ENCODE results near the gene UBE2E2. TPM values are rescaled to one million over a fixed set of nuclear protein-coding genes. Genes with fewer than 3 reads are reported as not detected.
A peak's percentile ranks its signal among the peaks of the same experiment; 100 is the strongest.

The UBE2E2 gene
- total RNA-seq = 61.3 and 67.6 TPM in 2 replicates

GRCh38 chr3:23202921-23203707 is at the start of gene UBE2E2:
Gene UBE2E2, plus strand, starts transcription at chr3:23203327.
- peaks cover 7% of the 10 kb centered on the region for H3K27me3 ChIP-seq (ENCODE audit: control insufficient read depth, insufficient read depth, low read length)
- H3K4me3 ChIP-seq (ENCODE audit: low read depth, low read length) = peak within 1 kb of the TSS; percentile 98
- TF ChIP-seq CTCF (IDR thresholded peaks at IDR 0.05; ENCODE audit: insufficient read depth, low read length, severe bottlenecking) = no peak
- FAIRE-seq (no peak), DNase-seq (ENCODE audit: low read depth) (peak; percentile 22)
- no peaks in the 10 kb centered on the region for H3K36me3 ChIP-seq (ENCODE audit: control insufficient read depth, insufficient read depth, low read length)

- Histone ChIP-seq H3K36me3 (ENCODE audit: control insufficient read depth, insufficient read depth, low read length) (no peaks in the 10 kb centered on the region), H3K27me3 (ENCODE audit: control insufficient read depth, insufficient read depth, low read length) (peaks cover 5% of the 10 kb centered on the region), H3K4me3 (ENCODE audit: low read depth, low read length) (no peak overlapping the region)
- no peak for FAIRE-seq
- DNase-seq (ENCODE audit: low read depth) = no peak
- TF ChIP-seq CTCF (IDR thresholded peaks at IDR 0.05; ENCODE audit: insufficient read depth, low read length, severe bottlenecking) = no peak
These were observed 49.7 kb upstream of the UBE2E2 start for GRCh38 chr3:23153436-23153835.

- no peak for FAIRE-seq
- Histone ChIP-seq H3K36me3 (ENCODE audit: control insufficient read depth, insufficient read depth, low read length) (no peaks in the 10 kb centered on the region), H3K4me3 (ENCODE audit: low read depth, low read length) (no peak overlapping the region), H3K27me3 (ENCODE audit: control insufficient read depth, insufficient read depth, low read length) (no peaks in the 10 kb centered on the region)
- DNase-seq (ENCODE audit: low read depth) = no peak
- TF ChIP-seq CTCF (IDR thresholded peaks at IDR 0.05; ENCODE audit: insufficient read depth, low read length, severe bottlenecking) = no peak
These were observed 45.8 kb upstream of the UBE2E2 start for GRCh38 chr3:23157331-23157730.

- Histone ChIP-seq H3K36me3 (ENCODE audit: control insufficient read depth, insufficient read depth, low read length) (no peaks in the 10 kb centered on the region), H3K27me3 (ENCODE audit: control insufficient read depth, insufficient read depth, low read length) (peaks cover under 1% of the 10 kb centered on the region), H3K4me3 (ENCODE audit: low read depth, low read length) (no peak overlapping the region)
- peak; percentile 90 for DNase-seq (ENCODE audit: low read depth)
- no peak for FAIRE-seq
- no peak for TF ChIP-seq CTCF (IDR thresholded peaks at IDR 0.05; ENCODE audit: insufficient read depth, low read length, severe bottlenecking)
These were observed 43.2 kb upstream of the UBE2E2 start for GRCh38 chr3:23159929-23160328.

GRCh38 chr3:23161308-23161707 is 41.8 kb upstream of the UBE2E2 start:
- H3K4me3 ChIP-seq (ENCODE audit: low read depth, low read length) = no peak overlapping the region
- H3K36me3 ChIP-seq (ENCODE audit: control insufficient read depth, insufficient read depth, low read length) = no peaks in the 10 kb centered on the region
- H3K27me3 ChIP-seq (ENCODE audit: control insufficient read depth, insufficient read depth, low read length) = peaks cover 2% of the 10 kb centered on the region
- FAIRE-seq = no peak
- peak; percentile 45 for DNase-seq (ENCODE audit: low read depth)
- TF ChIP-seq CTCF (IDR thresholded peaks at IDR 0.05; ENCODE audit: insufficient read depth, low read length, severe bottlenecking) = no peak
